ENCODE data around the gene GRIN2C. TPM values are rescaled to one million over a fixed set of nuclear protein-coding genes. Genes with fewer than 3 reads are reported as not detected.

Gene GRIN2C
- total and polyA plus RNA-seq, 2 of the 4 experiments (the other 2 are of a cell fraction): 0.22 TPM; not detected in 1

- no peak overlapping the region for H3K4me3 ChIP-seq (ENCODE audit: insufficient read depth, low read depth, low read length)
- CTCF ChIA-PET: no interaction called here
- H4K8ac ChIP-seq (ENCODE audit: low read depth in 2 of 2, low read length in 2 of 2): no peak overlapping the region
- no peak overlapping the region for H3K23ac ChIP-seq (ENCODE audit: low read depth, low read length)
- H2AK5ac ChIP-seq (ENCODE audit: low read depth, low read length): no peak overlapping the region
- ATAC-seq (ENCODE audit: low read depth) (no peak), DNase-seq (no peak)
- no peak overlapping the region for H2BK5ac ChIP-seq (ENCODE audit: low read depth, low read length, poor library complexity, severe bottlenecking)
- H2BK20ac ChIP-seq (ENCODE audit: low read depth, low read length): no peak overlapping the region
- H4K20me1 ChIP-seq (ENCODE audit: insufficient read depth, low read length): no peaks in the 10 kb centered on the region
- no peaks in the 10 kb centered on the region for H3K79me1 ChIP-seq (ENCODE audit: low read depth in 1 of 2, low read length in 2 of 2)
- BruUV-seq (replicated peaks): no TSS peak
- H2BK15ac ChIP-seq (ENCODE audit: low read depth, low read length): no peak overlapping the region
- TF ChIP-seq RFX5 (IDR thresholded peaks at IDR 0.05; ENCODE audit: low read depth, low read length) (no peak), RAD21 (IDR thresholded peaks at IDR 0.05; ENCODE audit: low read length) (no peak), RCOR1 (IDR thresholded peaks at IDR 0.05; ENCODE audit: insufficient replicate concordance, low read length) (no peak), NFE2L2 (IDR thresholded peaks at IDR 0.05; ENCODE audit: low read depth, low read length) (no peak), ELK1 (IDR thresholded peaks at IDR 0.05; ENCODE audit: borderline replicate concordance, low read depth, low read length) (no peak), MXI1 (IDR thresholded peaks at IDR 0.05; ENCODE audit: borderline replicate concordance, low read depth, low read length) (no peak), FOS (IDR thresholded peaks at IDR 0.05; ENCODE audit: low read depth, low read length) (no peak), CHD1 (IDR thresholded peaks at IDR 0.05; ENCODE audit: low read depth, low read length) (no peak), SMC3 (IDR thresholded peaks at IDR 0.05; ENCODE audit: low read depth, low read length) (no peak)
- intact Hi-C loops (cut with micrococcal nuclease): no loop called here
- in situ Hi-C loops (cut with MboI; ENCODE audit: low sequenced_read_pairs): no loop called here
- H3K27me3 ChIP-seq (ENCODE audit: control insufficient read depth, insufficient read depth, low read length): no peaks in the 10 kb centered on the region
- no peak overlapping the region for H3K27ac ChIP-seq (ENCODE audit: insufficient read depth, low read length)
- no peak overlapping the region for H3K9ac ChIP-seq (ENCODE audit: low read depth, low read length)
- no peak overlapping the region for H2BK120ac ChIP-seq (ENCODE audit: low read depth, low read length)
- H2AK9ac ChIP-seq (replicated peaks; ENCODE audit: low read depth, low read length, poor library complexity): no peak overlapping the region
- H4K91ac ChIP-seq (ENCODE audit: insufficient read depth, low read depth, low read length): no peak overlapping the region
- no peaks in the 10 kb centered on the region for H3K9me3 ChIP-seq (ENCODE audit: control insufficient read depth, insufficient read depth, low read length)
- no peak overlapping the region for H2AFZ ChIP-seq (replicated peaks; ENCODE audit: low read length, poor library complexity)
- no peak overlapping the region for H3K4me2 ChIP-seq (ENCODE audit: low read depth, low read length)
- no peak overlapping the region for H3K14ac ChIP-seq (replicated peaks; ENCODE audit: low read depth, low read length)
- POLR2A ChIA-PET (ENCODE audit: unreplicated experiment): no interaction called here
- no peak overlapping the region for H3K18ac ChIP-seq (ENCODE audit: low read depth, low read length)
- peaks cover 12% of the 10 kb centered on the region for H3K36me3 ChIP-seq (ENCODE audit: control insufficient read depth, insufficient read depth, low read length)
- dilution Hi-C loops (cut with HindIII; ENCODE audit: low sequenced_read_pairs, unreplicated experiment): no loop called here
- no peaks in the 10 kb centered on the region for H3K4me1 ChIP-seq (ENCODE audit: control insufficient read depth, insufficient read depth, low read length)
- 0 out of 2 replicates have a peak, but pooled peaks cover 3% of the 10 kb centered on the region for H3K9me1 ChIP-seq (ENCODE audit: insufficient read depth, low read length)
- no peak overlapping the region for H4K5ac ChIP-seq (ENCODE audit: low read depth, low read length)
- no peak overlapping the region for H3K56ac ChIP-seq (ENCODE audit: extremely low read depth, insufficient read depth, low read length)
- 76% methylated on average over 5 of the region's 15 CpGs; no CpG with 5 or more reads in 1 of the 2 experiments for WGBS, 2 experiments (ENCODE audit: extremely low coverage in 2 of 2, insufficient read length in 1 of 2)
- no peak overlapping the region for H3K4ac ChIP-seq (ENCODE audit: low read depth, low read length)
Measured at GRCh38 chr17:74822335-74822938, 37.2 kb downstream of the GRIN2C start.

Data from IMR-90 (cell line).